Neural crest cell (in vitro differentiated cells): ENCODE results near the gene CREBRF. TPM values are rescaled to one million over a fixed set of nuclear protein-coding genes. Genes with fewer than 3 reads are reported as not detected.

Experiments
- DNase-seq: peaks from one replicate; pipeline ENCODE4 v3.0.0; 2021; ENCODE audit warnings: low read depth, mixed read lengths, low spot score
- H3K27ac Mint-ChIP-seq: one replicate; pipeline ENCODE4 v1.8.0; 2021; ENCODE audit warnings: mild to moderate bottlenecking, mixed read lengths; ENCODE audit not compliant: unreplicated experiment
- H3K27me3 Mint-ChIP-seq: 2 replicates; pipeline ENCODE4 v1.8.0; 2021; ENCODE audit warnings: low read depth, mild to moderate bottlenecking, mixed read lengths
- H3K36me3 Mint-ChIP-seq: 2 replicates; pipeline ENCODE4 v1.8.0; 2021; ENCODE audit warnings: low read depth, mild to moderate bottlenecking, mixed read lengths
- H3K4me1 Mint-ChIP-seq: 2 replicates; pipeline ENCODE4 v1.8.0; 2021; ENCODE audit warnings: mixed read lengths
- H3K4me3 Mint-ChIP-seq: one replicate; pipeline ENCODE4 v1.8.0; 2021; ENCODE audit warnings: mild to moderate bottlenecking, mixed read lengths
- H3K9me3 Mint-ChIP-seq: 2 replicates; pipeline ENCODE4 v1.8.0; 2021; ENCODE audit warnings: mixed read lengths
- total RNA-seq: library from RNA; stranded (reverse); gene quantifications from 2 replicates; pipeline ENCODE4 v1.2.1, GENCODE V29; 2021
- TF ChIP-seq, protein P1 (sequence below): fragments of 200-600 bp; sonication (generic); conservative IDR thresholded peaks from 2 replicates; pipeline ENCODE4 v1.5.0; 2021; ENCODE audit warnings: antibody characterized with exemption, mild to moderate bottlenecking

The CREBRF gene
- total RNA-seq, 1 donor from 2014 or later, result 5.2 TPM

DNA sequence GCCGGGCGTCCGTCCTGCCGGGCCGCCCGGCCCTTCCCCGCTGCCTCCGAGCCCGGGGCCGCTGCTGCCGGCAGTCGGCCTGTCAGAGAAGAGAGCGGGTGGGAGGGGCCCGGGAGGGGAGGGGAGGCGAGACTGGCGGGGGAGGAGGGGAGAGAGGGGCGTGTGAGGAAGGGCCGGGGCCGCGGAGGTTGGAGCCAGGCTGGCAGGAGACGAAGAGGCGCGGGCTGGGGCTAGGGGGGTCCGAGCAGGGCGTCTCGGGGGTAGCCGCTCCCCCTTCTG lies 570 bp downstream of the CREBRF start:
- no peaks in the 10 kb centered on the region for H3K9me3 Mint-ChIP-seq
- TF ChIP-seq, protein P1, sequence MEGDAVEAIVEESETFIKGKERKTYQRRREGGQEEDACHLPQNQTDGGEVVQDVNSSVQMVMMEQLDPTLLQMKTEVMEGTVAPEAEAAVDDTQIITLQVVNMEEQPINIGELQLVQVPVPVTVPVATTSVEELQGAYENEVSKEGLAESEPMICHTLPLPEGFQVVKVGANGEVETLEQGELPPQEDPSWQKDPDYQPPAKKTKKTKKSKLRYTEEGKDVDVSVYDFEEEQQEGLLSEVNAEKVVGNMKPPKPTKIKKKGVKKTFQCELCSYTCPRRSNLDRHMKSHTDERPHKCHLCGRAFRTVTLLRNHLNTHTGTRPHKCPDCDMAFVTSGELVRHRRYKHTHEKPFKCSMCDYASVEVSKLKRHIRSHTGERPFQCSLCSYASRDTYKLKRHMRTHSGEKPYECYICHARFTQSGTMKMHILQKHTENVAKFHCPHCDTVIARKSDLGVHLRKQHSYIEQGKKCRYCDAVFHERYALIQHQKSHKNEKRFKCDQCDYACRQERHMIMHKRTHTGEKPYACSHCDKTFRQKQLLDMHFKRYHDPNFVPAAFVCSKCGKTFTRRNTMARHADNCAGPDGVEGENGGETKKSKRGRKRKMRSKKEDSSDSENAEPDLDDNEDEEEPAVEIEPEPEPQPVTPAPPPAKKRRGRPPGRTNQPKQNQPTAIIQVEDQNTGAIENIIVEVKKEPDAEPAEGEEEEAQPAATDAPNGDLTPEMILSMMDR, result no peak
- peak overlapping the region; percentile 99 for H3K4me3 Mint-ChIP-seq
- H3K27ac Mint-ChIP-seq, result no peak overlapping the region
- peaks cover 22% of the 10 kb centered on the region for H3K4me1 Mint-ChIP-seq
- H3K36me3 Mint-ChIP-seq, result no peaks in the 10 kb centered on the region
- no peak for DNase-seq
- H3K27me3 Mint-ChIP-seq, result peaks cover 16% of the 10 kb centered on the region

- H3K27me3 Mint-ChIP-seq, result peaks cover 11% of the 10 kb centered on the region
- DNase-seq, result peak; percentile 98
- no peaks in the 10 kb centered on the region for H3K9me3 Mint-ChIP-seq
- H3K4me1 Mint-ChIP-seq, result peaks cover 22% of the 10 kb centered on the region
- no peaks in the 10 kb centered on the region for H3K36me3 Mint-ChIP-seq
- H3K27ac Mint-ChIP-seq, result peak overlapping the region; percentile 99
- TF ChIP-seq, protein P1, result peak; percentile 8
- H3K4me3 Mint-ChIP-seq, result peak overlapping the region; percentile 99
Measured at GRCh38 chr5:173057062-173057924, 1.1 kb downstream of the CREBRF start.

- Mint-ChIP-seq H3K4me1 (peaks cover 11% of the 10 kb centered on the region), H3K27ac (no peak overlapping the region), H3K4me3 (peak overlapping the region; percentile 21), H3K9me3 (no peaks in the 10 kb centered on the region), H3K36me3 (no peaks in the 10 kb centered on the region), H3K27me3 (no peaks in the 10 kb centered on the region)
- DNase-seq, result no peak
- TF ChIP-seq, protein P1, result no peak
Measured at GRCh38 chr5:173062141-173062540, 6.0 kb downstream of the CREBRF start.

DNA sequence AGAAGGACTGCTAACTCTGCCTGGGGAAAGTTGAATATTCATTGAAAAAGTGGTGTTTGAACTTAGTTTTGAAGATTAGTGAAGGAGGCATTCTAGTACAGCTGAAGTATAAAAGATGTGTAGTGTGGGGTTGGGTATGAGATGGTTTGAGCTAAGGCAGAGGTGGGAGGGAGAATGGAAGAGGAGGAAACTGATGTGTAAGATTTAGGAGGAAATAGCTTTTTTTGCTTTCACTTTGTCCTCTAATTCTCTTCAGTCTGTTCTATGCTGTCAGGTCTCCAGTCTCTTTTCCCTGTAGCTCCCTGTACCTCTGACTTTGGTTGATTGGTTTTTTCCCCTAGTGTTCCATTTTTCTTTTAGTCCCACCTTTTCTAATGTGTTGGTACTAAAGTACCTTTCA lies 9.0 kb downstream of the CREBRF start:
- Mint-ChIP-seq H3K4me1 (no peaks in the 10 kb centered on the region), H3K27me3 (no peaks in the 10 kb centered on the region), H3K9me3 (no peaks in the 10 kb centered on the region), H3K4me3 (no peak overlapping the region), H3K27ac (no peak overlapping the region), H3K36me3 (no peaks in the 10 kb centered on the region)
- TF ChIP-seq, protein P1, result no peak
- no peak for DNase-seq

- no peaks in the 10 kb centered on the region for H3K36me3 Mint-ChIP-seq
- no peaks in the 10 kb centered on the region for H3K9me3 Mint-ChIP-seq
- H3K4me1 Mint-ChIP-seq, result no peaks in the 10 kb centered on the region
- H3K27ac Mint-ChIP-seq, result no peak overlapping the region
- H3K27me3 Mint-ChIP-seq, result no peaks in the 10 kb centered on the region
- no peak for DNase-seq
- TF ChIP-seq, protein P1, result no peak
- H3K4me3 Mint-ChIP-seq, result no peak overlapping the region
Measured at GRCh38 chr5:173069671-173070070, 13.5 kb downstream of the CREBRF start.
